OCI-LY7 (cell line): ENCODE data around the gene SRCAP. TPM values are rescaled to one million over a fixed set of nuclear protein-coding genes. Genes with fewer than 3 reads are reported as not detected.

ENCODE experiments used
- BruUV-seq: library from RNA; stranded (reverse); fragments of 400-500 nt; replicated peaks from 2 replicates; lab custom pipeline; 2021; lab: Mats Ljungman, UMichigan
- CTCF ChIA-PET: fragments of 300-600 bp; sonication (Branson Sonifier 250); formaldehyde crosslinking; loops from one replicate; lab custom pipeline; 2022; ENCODE audit warnings: antibody characterized with exemption; ENCODE audit not compliant: unreplicated experiment; lab: Charles Lee
- POLR2A ChIA-PET: fragments of 300-600 bp; sonication (Branson Sonifier 250); formaldehyde crosslinking; loops from one replicate; lab custom pipeline; 2022; ENCODE audit warnings: antibody characterized with exemption; lab: Charles Lee
- DNase-seq: peaks from one replicate; pipeline ENCODE4 v3.0.0-alpha.2; 2015; ENCODE audit warnings: low spot score
- H2AFZ ChIP-seq: fragments of 200-600 bp; sonication (generic), shearing (Covaris generic); 2 replicates; pipeline ENCODE4 v1.6.1; 2014; ENCODE audit warnings: mild to moderate bottlenecking, antibody characterized with exemption, low read length, moderate library complexity
- H3K27ac ChIP-seq: fragments of 200-600 bp; sonication (generic); 2 replicates; pipeline ENCODE4 v1.5.1; 2014; ENCODE audit warnings: mixed run types, low read depth, mild to moderate bottlenecking, moderate library complexity, low read length, inconsistent platforms; ENCODE audit not compliant: poor library complexity, severe bottlenecking
- H3K36me3 ChIP-seq: fragments of 200-600 bp; sonication (generic); 2 replicates; pipeline ENCODE4 v1.6.1; 2014; ENCODE audit warnings: mild to moderate bottlenecking, antibody characterized with exemption, low read length, moderate library complexity, mixed read lengths; ENCODE audit not compliant: insufficient read depth
- H3K4me1 ChIP-seq: fragments of 200-600 bp; sonication (generic); 2 replicates; pipeline ENCODE4 v1.5.1; 2014; ENCODE audit warnings: mild to moderate bottlenecking, low read length; ENCODE audit not compliant: insufficient read depth, poor library complexity, severe bottlenecking
- H3K4me2 ChIP-seq: fragments of 200-600 bp; sonication (generic); 2 replicates; pipeline ENCODE4 v1.6.1; 2014; ENCODE audit warnings: mild to moderate bottlenecking, low read length
- H3K4me3 ChIP-seq: fragments of 200-600 bp; sonication (generic); 2 replicates; pipeline ENCODE4 v1.5.1; 2014; ENCODE audit warnings: mild to moderate bottlenecking, low read depth, low read length; ENCODE audit not compliant: poor library complexity, severe bottlenecking
- H3K79me2 ChIP-seq: fragments of 200-600 bp; sonication (generic); 2 replicates; pipeline ENCODE4 v1.6.1; 2016; ENCODE audit warnings: low read depth, mild to moderate bottlenecking, low read length, moderate library complexity, mixed read lengths; ENCODE audit not compliant: insufficient read depth
- H3K9me2 ChIP-seq: fragments of 200-600 bp; sonication (generic); 2 replicates; pipeline ENCODE4 v1.6.1; 2016; ENCODE audit warnings: mild to moderate bottlenecking, low read length, mixed read lengths; ENCODE audit not compliant: insufficient read depth
- H3K9me3 ChIP-seq: fragments of 200-600 bp; sonication (generic); 2 replicates; pipeline ENCODE4 v1.6.1; 2014; ENCODE audit warnings: mild to moderate bottlenecking, mixed run types, low read length, mixed read lengths
- H4K20me1 ChIP-seq: fragments of 200-600 bp; sonication (generic); 2 replicates; pipeline ENCODE4 v1.6.1; 2014; ENCODE audit warnings: mild to moderate bottlenecking, antibody characterized with exemption, low read length, moderate library complexity, mixed read lengths; ENCODE audit not compliant: insufficient read depth
- CTCF ChIP-seq: fragments of 200-600 bp; sonication (generic); conservative IDR thresholded peaks from 2 replicates; pipeline ENCODE4 v1.5.1; 2014; ENCODE audit warnings: mild to moderate bottlenecking, antibody characterized with exemption, low read length, moderate library complexity, mixed read lengths
- EZH2phosphoT487 ChIP-seq: fragments of 200-600 bp; sonication (generic); IDR thresholded peaks from 2 replicates; pipeline ENCODE4 v1.6.1; 2018; ENCODE audit warnings: low read depth, borderline replicate concordance, mild to moderate bottlenecking, mixed run types, antibody characterized with exemption, low read length, moderate library complexity, mixed read lengths
- intact Hi-C: fragments of 100-400 bp; cut with micrococcal nuclease; formaldehyde crosslinking; loops from one replicate; pipeline ENCODE4 v1.10.0; 2022; ENCODE audit not compliant: unreplicated experiment
- total RNA-seq, 2 experiments: library from RNA; depleted of rRNA in 1 of 2; stranded (reverse); fragments of >200 nt in 1 of 2; shearing (Covaris generic) in 1 of 2; gene quantifications; 2 replicates each; pipeline ENCODE4 v1.2.3, GENCODE V29; 2014 to 2022

SRCAP gene
- total RNA-seq, 2 experiments from 2014 or later = 41.8 to 93.7 TPM

GRCh38 chr16:30774367-30775130 lies 75.6 kb downstream of the SRCAP start:
- POLR2A ChIA-PET = no interaction called here

GRCh38 chr16:30775131-30775391 lies 76.1 kb downstream of the SRCAP start:
- H3K36me3 ChIP-seq = peaks cover 55% of the 10 kb centered on the region
- no peak overlapping the region for H2AFZ ChIP-seq
- H3K79me2 ChIP-seq = no peaks in the 10 kb centered on the region
- BruUV-seq = no TSS peak
- H3K4me2 ChIP-seq = no peak overlapping the region
- ChIA-PET POLR2A (no interaction called here), CTCF (no interaction called here)
- no peak for DNase-seq
- H4K20me1 ChIP-seq = no peaks in the 10 kb centered on the region; the same call in 1 of the 2 replicates
- intact Hi-C loops = no loop called here
- TF ChIP-seq CTCF (no peak), EZH2phosphoT487 (no peak)
- no peak overlapping the region for H3K27ac ChIP-seq
- H3K4me1 ChIP-seq = no peaks in the 10 kb centered on the region
- H3K9me3 ChIP-seq = no peaks in the 10 kb centered on the region
- H3K4me3 ChIP-seq = no peak overlapping the region
- no peaks in the 10 kb centered on the region for H3K9me2 ChIP-seq

More at GRCh38 chr16:30774367-30775130, 75.6 kb downstream of the SRCAP start:
- Histone ChIP-seq H3K27ac (no peak overlapping the region), H2AFZ (no peak overlapping the region), H3K9me3 (no peaks in the 10 kb centered on the region), H3K36me3 (peaks cover 60% of the 10 kb centered on the region), H3K4me3 (no peak overlapping the region), H3K9me2 (no peaks in the 10 kb centered on the region), H3K4me2 (no peak overlapping the region), H3K79me2 (no peaks in the 10 kb centered on the region), H4K20me1 (no peaks in the 10 kb centered on the region; the same call in 1 of the 2 replicates), H3K4me1 (no peaks in the 10 kb centered on the region)
- BruUV-seq = TSS peak; percentile 65
- intact Hi-C loops = no loop called here
- CTCF ChIA-PET = no interaction called here
- TF ChIP-seq EZH2phosphoT487 (no peak), CTCF (no peak)
- DNase-seq = no peak

- Histone ChIP-seq H2AFZ (no peak overlapping the region), H3K4me3 (no peak overlapping the region), H3K4me1 (no peaks in the 10 kb centered on the region), H3K9me3 (no peaks in the 10 kb centered on the region), H3K27ac (no peak overlapping the region), H4K20me1 (no peaks in the 10 kb centered on the region; the same call in 1 of the 2 replicates), H3K79me2 (no peaks in the 10 kb centered on the region), H3K4me2 (no peak overlapping the region), H3K9me2 (no peaks in the 10 kb centered on the region), H3K36me3 (peaks cover 49% of the 10 kb centered on the region)
- TF ChIP-seq EZH2phosphoT487 (no peak), CTCF (no peak)
- DNase-seq = no peak
- ChIA-PET POLR2A (no interaction called here), CTCF (no interaction called here)
- intact Hi-C loops = no loop called here
- BruUV-seq = no TSS peak
These were observed 76.6 kb downstream of the SRCAP start for GRCh38 chr16:30775392-30776188.
